Endothelial cell of umbilical vein (primary cell): Measurements from ENCODE around the gene JDP2.

Experiments
- CTCF ChIP-seq, 2 donors: IDR thresholded peaks; 1 replicate in 1 of 2; 2 replicates in 1 of 2; pipeline ENCODE4 v1.5.1; 2011; ENCODE audit warnings: low read length in 2 of 2, mild to moderate bottlenecking in 2 of 2, moderate library complexity in 2 of 2, control low read depth in 1 of 2, inconsistent platforms in 1 of 2, low read depth in 1 of 2; ENCODE audit not compliant: insufficient read depth in 1 of 2; ENCODE audit errors: extremely low read depth in 1 of 2
- FOS ChIP-seq: IDR thresholded peaks from 2 replicates; pipeline ENCODE4 v1.6.1; 2011; ENCODE audit warnings: mild to moderate bottlenecking, low read length, moderate library complexity, borderline replicate concordance; ENCODE audit not compliant: insufficient read depth
- JUN ChIP-seq: IDR thresholded peaks from 2 replicates; pipeline ENCODE4 v1.6.1; 2011; ENCODE audit warnings: borderline replicate concordance, low read depth; ENCODE audit not compliant: insufficient read length, insufficient read depth
- MAX ChIP-seq: IDR thresholded peaks from 2 replicates; pipeline ENCODE4 v1.6.1; 2011; ENCODE audit not compliant: insufficient read depth, insufficient read length
- POLR2A ChIP-seq: IDR thresholded peaks from 2 replicates; pipeline ENCODE4 v1.6.1; 2012; ENCODE audit warnings: low read depth, mild to moderate bottlenecking, control low read depth, low read length
- POLR2AphosphoS5 ChIP-seq: IDR thresholded peaks from 2 replicates; pipeline ENCODE4 v1.6.1; 2012; ENCODE audit warnings: low read depth, mild to moderate bottlenecking, control low read depth, low read length, moderate library complexity; ENCODE audit not compliant: insufficient read depth

DNA sequence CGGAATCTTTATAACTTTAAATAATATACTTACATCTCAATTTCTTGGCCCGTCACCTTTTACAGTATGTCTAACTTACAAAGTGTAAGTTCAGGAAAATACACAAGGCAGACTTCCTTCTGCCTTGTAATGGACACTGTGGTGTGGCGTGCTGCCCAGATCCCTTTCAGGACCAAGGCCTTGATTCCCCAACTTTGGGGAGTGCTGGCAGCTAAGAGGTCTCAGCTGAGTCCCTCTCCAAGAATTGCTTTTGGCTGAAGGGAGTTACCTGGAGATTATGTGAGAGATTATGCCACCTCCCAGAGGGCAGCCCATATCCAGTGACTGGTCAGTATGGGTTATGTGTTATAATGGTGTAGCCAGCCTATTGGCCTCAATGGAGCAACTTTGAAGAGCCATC is 73.3 kb downstream of the JDP2 start:
- TF ChIP-seq CTCF (IDR thresholded peaks at IDR 0.05; ENCODE audit: extremely low read depth in 1 of 2, insufficient read depth in 1 of 2, low read depth in 1 of 2, low read length in 2 of 2) (no peak), POLR2A (no peak), MAX (no peak), POLR2AphosphoS5 (no peak), FOS (no peak), JUN (no peak)
